Naive B cell (primary cell): ENCODE results near the gene CCDC169. TPM values are rescaled to one million over a fixed set of nuclear protein-coding genes. Genes with fewer than 3 reads are reported as not detected.

ENCODE experiments used
- ATAC-seq, 2 donors: fragments of 150-1000 bp; cut with Tn5 transposase; 2 replicates each; pipeline ENCODE4 v1.10.0; 2021; ENCODE audit warnings: low read depth in 2 of 2, mild to moderate bottlenecking in 2 of 2, moderate library complexity in 2 of 2
- DNase-seq: peaks from one replicate; pipeline ENCODE4 v3.0.0; 2022
- H3K27ac Mint-ChIP-seq, 6 donors: one replicate each; pipeline ENCODE4 v1.8.0; 2020 to 2022; ENCODE audit warnings: mild to moderate bottlenecking in 6 of 6, mixed read lengths in 6 of 6, moderate library complexity in 5 of 6, inconsistent platforms in 2 of 6
- H3K27me3 Mint-ChIP-seq, 3 donors: one replicate each; pipeline ENCODE4 v1.8.0; 2021 to 2022; ENCODE audit warnings: mixed read lengths in 3 of 3, mild to moderate bottlenecking in 1 of 3
- H3K36me3 Mint-ChIP-seq, 2 donors: one replicate each; pipeline ENCODE4 v1.8.0; 2020 to 2022; ENCODE audit warnings: mixed read lengths in 2 of 2, inconsistent platforms in 1 of 2, mild to moderate bottlenecking in 1 of 2
- H3K4me1 Mint-ChIP-seq, 3 donors: one replicate each; pipeline ENCODE4 v1.8.0; 2020 to 2022; ENCODE audit warnings: mixed read lengths in 3 of 3, inconsistent platforms in 1 of 3, mild to moderate bottlenecking in 1 of 3, moderate library complexity in 1 of 3
- H3K4me3 Mint-ChIP-seq, 8 donors: one replicate each; pipeline ENCODE4 v1.8.0; 2020 to 2022; ENCODE audit warnings: mild to moderate bottlenecking in 8 of 8, mixed read lengths in 8 of 8, moderate library complexity in 8 of 8, inconsistent platforms in 2 of 8
- H3K9me3 Mint-ChIP-seq, 7 donors: one replicate each; pipeline ENCODE4 v1.8.0; 2020 to 2022; ENCODE audit warnings: mixed read lengths in 7 of 7, mild to moderate bottlenecking in 5 of 7, inconsistent platforms in 2 of 7, moderate library complexity in 1 of 7
- polyA plus RNA-seq, 6 donors: library from polyadenylated mRNA; unstranded; fragments of 300-500 nt; fragmentation: Illumina TruSeq; gene quantifications; one replicate each; pipeline ENCODE4 v1.2.3, GENCODE V29; 2021; ENCODE audit warnings: low read depth in 6 of 6

Gene CCDC169
- polyA plus RNA-seq, 6 donors from 2014 or later = 0.46 TPM; not detected in 5

- DNase-seq (no peak), ATAC-seq (no peak)
- Mint-ChIP-seq H3K4me1 (no peaks in the 10 kb centered on the region), H3K27me3 (no peaks in the 10 kb centered on the region), H3K4me3 (no peak overlapping the region), H3K9me3 (peaks cover 0 to 11% (median 1%) of the 10 kb centered on the region in 7 donors), H3K27ac (no peak overlapping the region), H3K36me3 (no peaks in the 10 kb centered on the region)
These were observed 46.6 kb downstream of the CCDC169 start for GRCh38 chr13:36251017-36251416.

- H3K4me1 Mint-ChIP-seq = no peaks in the 10 kb centered on the region
- no peak overlapping the region for H3K4me3 Mint-ChIP-seq
- DNase-seq = no peak
These were observed 48.9 kb downstream of the CCDC169 start for GRCh38 chr13:36248700-36249099.

GRCh38 chr13:36244990-36245389 is 52.6 kb downstream of the CCDC169 start:
- Mint-ChIP-seq H3K36me3 (no peaks in the 10 kb centered on the region), H3K4me1 (no peaks in the 10 kb centered on the region), H3K9me3 (peaks cover 0 to 13% (median 0%) of the 10 kb centered on the region in 7 donors), H3K27me3 (no peaks in the 10 kb centered on the region), H3K4me3 (no peak overlapping the region), H3K27ac (no peak overlapping the region)
- no peak for ATAC-seq
- no peak for DNase-seq

More at GRCh38 chr13:36248700-36249099, 48.9 kb downstream of the CCDC169 start:
- Mint-ChIP-seq H3K9me3 (peaks cover 0 to 13% (median 0%) of the 10 kb centered on the region in 7 donors), H3K27me3 (no peaks in the 10 kb centered on the region), H3K27ac (no peak overlapping the region), H3K36me3 (no peaks in the 10 kb centered on the region)
- no peak for ATAC-seq

- H3K27me3 Mint-ChIP-seq = no peaks in the 10 kb centered on the region
- no peak overlapping the region for H3K27ac Mint-ChIP-seq
- H3K4me3 Mint-ChIP-seq = no peak overlapping the region
- no peaks in the 10 kb centered on the region for H3K4me1 Mint-ChIP-seq
- H3K36me3 Mint-ChIP-seq = no peaks in the 10 kb centered on the region
- DNase-seq = no peak
- H3K9me3 Mint-ChIP-seq = peaks cover 0 to 13% (median 0%) of the 10 kb centered on the region in 7 donors
- ATAC-seq = no peak
These were observed 53.5 kb downstream of the CCDC169 start for GRCh38 chr13:36244073-36244472.

- no peak for ATAC-seq
- H3K27me3 Mint-ChIP-seq = no peaks in the 10 kb centered on the region
- no peak overlapping the region for H3K4me3 Mint-ChIP-seq
- no peaks in the 10 kb centered on the region for H3K4me1 Mint-ChIP-seq
- H3K36me3 Mint-ChIP-seq = no peaks in the 10 kb centered on the region
- DNase-seq = no peak
- H3K9me3 Mint-ChIP-seq = peaks cover 0 to 13% (median 0%) of the 10 kb centered on the region in 7 donors
- no peak overlapping the region for H3K27ac Mint-ChIP-seq
These were observed 54.9 kb downstream of the CCDC169 start for GRCh38 chr13:36242761-36243160.

GRCh38 chr13:36231236-36231635 is 66.4 kb downstream of the CCDC169 start:
- H3K36me3 Mint-ChIP-seq = no peaks in the 10 kb centered on the region
- H3K9me3 Mint-ChIP-seq = peaks cover 0 to 24% (median 12%) of the 10 kb centered on the region in 7 donors
- no peak overlapping the region for H3K4me3 Mint-ChIP-seq
- H3K4me1 Mint-ChIP-seq = no peaks in the 10 kb centered on the region
- H3K27me3 Mint-ChIP-seq = peaks cover 0 to 3% (median 0%) of the 10 kb centered on the region in 3 donors
- ATAC-seq = no peak
- H3K27ac Mint-ChIP-seq = no peak overlapping the region
- no peak for DNase-seq

- ATAC-seq (no peak), DNase-seq (no peak)
- Mint-ChIP-seq H3K36me3 (no peaks in the 10 kb centered on the region), H3K27ac (no peak overlapping the region), H3K9me3 (peaks cover 0 to 21% (median 16%) of the 10 kb centered on the region in 7 donors), H3K27me3 (peaks cover 0 to 4% (median 0%) of the 10 kb centered on the region in 3 donors), H3K4me1 (no peaks in the 10 kb centered on the region), H3K4me3 (no peak overlapping the region)
These were observed 72.9 kb downstream of the CCDC169 start for GRCh38 chr13:36224730-36225129.

- H3K4me3 Mint-ChIP-seq = no peak overlapping the region
- H3K27ac Mint-ChIP-seq = no peak overlapping the region
- H3K27me3 Mint-ChIP-seq = peaks cover 0 to 6% (median 0%) of the 10 kb centered on the region in 3 donors
- DNase-seq (no peak), ATAC-seq (no peak)
- H3K4me1 Mint-ChIP-seq = no peaks in the 10 kb centered on the region
- H3K9me3 Mint-ChIP-seq = peaks cover 4 to 25% (median 15%) of the 10 kb centered on the region in 7 donors
- peaks cover 0 to 3% of the 10 kb centered on the region in 2 donors for H3K36me3 Mint-ChIP-seq
These were observed 77.7 kb downstream of the CCDC169 start for GRCh38 chr13:36219883-36220282.

- no peaks in the 10 kb centered on the region for H3K4me1 Mint-ChIP-seq
- no peak overlapping the region for H3K27ac Mint-ChIP-seq
- H3K27me3 Mint-ChIP-seq = peaks cover 0 to 6% (median 0%) of the 10 kb centered on the region in 3 donors
- peaks cover 0 to 3% of the 10 kb centered on the region in 2 donors for H3K36me3 Mint-ChIP-seq
- DNase-seq (no peak), ATAC-seq (no peak)
- H3K9me3 Mint-ChIP-seq = peaks cover 0 to 16% (median 7%) of the 10 kb centered on the region in 7 donors
- H3K4me3 Mint-ChIP-seq = no peak overlapping the region
These were observed 80.2 kb downstream of the CCDC169 start for GRCh38 chr13:36217456-36217855.

GRCh38 chr13:36214163-36214921 is 83.3 kb downstream of the CCDC169 start, which contains the start of gene SOHLH2:
Gene SOHLH2, minus strand, starts transcription at chr13:36214556. Its CDS starts 30 bp downstream, at chr13:36214526.
- ATAC-seq = no peak
- no peaks in the 10 kb centered on the region for H3K4me1 Mint-ChIP-seq
- peaks cover 0 to 9% (median 0%) of the 10 kb centered on the region in 3 donors for H3K27me3 Mint-ChIP-seq
- H3K9me3 Mint-ChIP-seq = peaks cover 0 to 16% (median 7%) of the 10 kb centered on the region in 7 donors
- no peak within 1 kb of the TSS for H3K27ac Mint-ChIP-seq
- H3K4me3 Mint-ChIP-seq = no peak within 1 kb of the TSS
- H3K36me3 Mint-ChIP-seq = peaks cover 0 to 3% of the 10 kb centered on the region in 2 donors
- DNase-seq = no peak

- Mint-ChIP-seq H3K4me3 (no peak overlapping the region), H3K9me3 (peaks cover 0 to 9% (median 6%) of the 10 kb centered on the region in 7 donors), H3K27me3 (peaks cover 0 to 9% (median 6%) of the 10 kb centered on the region in 3 donors), H3K4me1 (no peaks in the 10 kb centered on the region), H3K27ac (no peak overlapping the region), H3K36me3 (peaks cover 0 to 3% of the 10 kb centered on the region in 2 donors)
- DNase-seq (no peak), ATAC-seq (no peak)
These were observed 84.8 kb downstream of the CCDC169 start for GRCh38 chr13:36212789-36213188.

- DNase-seq (no peak), ATAC-seq (no peak)
- H3K4me1 Mint-ChIP-seq = no peaks in the 10 kb centered on the region
- H3K9me3 Mint-ChIP-seq = peaks cover 0 to 6% (median 3%) of the 10 kb centered on the region in 7 donors
- no peak overlapping the region for H3K27ac Mint-ChIP-seq
- no peak overlapping the region for H3K4me3 Mint-ChIP-seq
- peaks cover 0 to 3% of the 10 kb centered on the region in 2 donors for H3K36me3 Mint-ChIP-seq
- peaks cover 0 to 9% (median 6%) of the 10 kb centered on the region in 3 donors for H3K27me3 Mint-ChIP-seq
These were observed 86.0 kb downstream of the CCDC169 start for GRCh38 chr13:36211567-36211966.

- Mint-ChIP-seq H3K9me3 (peaks cover 0 to 5% (median 0%) of the 10 kb centered on the region in 7 donors), H3K36me3 (peaks cover 0 to 3% of the 10 kb centered on the region in 2 donors), H3K27ac (no peak overlapping the region), H3K4me3 (no peak overlapping the region), H3K4me1 (no peaks in the 10 kb centered on the region), H3K27me3 (peaks cover 0 to 9% (median 6%) of the 10 kb centered on the region in 3 donors)
- ATAC-seq (no peak), DNase-seq (no peak)
These were observed 86.9 kb downstream of the CCDC169 start for GRCh38 chr13:36210738-36211137.

- no peaks in the 10 kb centered on the region for H3K4me1 Mint-ChIP-seq
- peaks cover 0 to 9% (median 6%) of the 10 kb centered on the region in 3 donors for H3K27me3 Mint-ChIP-seq
- DNase-seq = no peak
These were observed 89.9 kb downstream of the CCDC169 start for GRCh38 chr13:36207672-36208071.

More at GRCh38 chr13:36207672-36208071, 89.9 kb downstream of the CCDC169 start:
- peaks cover 0 to 5% (median 0%) of the 10 kb centered on the region in 7 donors for H3K9me3 Mint-ChIP-seq
- H3K4me3 Mint-ChIP-seq = no peak overlapping the region
- no peaks in the 10 kb centered on the region for H3K36me3 Mint-ChIP-seq
- no peak overlapping the region for H3K27ac Mint-ChIP-seq
- ATAC-seq = no peak
